Stimulated activated CD8-positive, alpha-beta memory T cell treated with anti-CD3 and anti-CD28 coated beads, Interleukin-12 subunit alpha, Interleukin-12 subunit beta, amount 100 ng/mL, for 4 hours (primary cell): Measurements from ENCODE around the gene FASLG.
"Not testable (repeated sequence)": the region's sequence is repeated elsewhere in the genome, so short reads cannot be mapped to it uniquely, and the experiment has no call there.

Experiments used
- DNase-seq: peaks from one replicate; pipeline ENCODE4 v3.0.0-alpha.2; 2020; ENCODE audit warnings: low read depth

FASLG gene, protein sequence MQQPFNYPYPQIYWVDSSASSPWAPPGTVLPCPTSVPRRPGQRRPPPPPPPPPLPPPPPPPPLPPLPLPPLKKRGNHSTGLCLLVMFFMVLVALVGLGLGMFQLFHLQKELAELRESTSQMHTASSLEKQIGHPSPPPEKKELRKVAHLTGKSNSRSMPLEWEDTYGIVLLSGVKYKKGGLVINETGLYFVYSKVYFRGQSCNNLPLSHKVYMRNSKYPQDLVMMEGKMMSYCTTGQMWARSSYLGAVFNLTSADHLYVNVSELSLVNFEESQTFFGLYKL

GRCh38 chr1:172658871-172659453, at the start of gene FASLG:
Gene FASLG, plus strand, starts transcription at chr1:172659103. Its CDS starts 99 bp downstream, at chr1:172659202.
- peak; percentile 46 for DNase-seq

GRCh38 chr1:172609528-172609927, 49.4 kb upstream of the FASLG start:
- no peak for DNase-seq

DNA sequence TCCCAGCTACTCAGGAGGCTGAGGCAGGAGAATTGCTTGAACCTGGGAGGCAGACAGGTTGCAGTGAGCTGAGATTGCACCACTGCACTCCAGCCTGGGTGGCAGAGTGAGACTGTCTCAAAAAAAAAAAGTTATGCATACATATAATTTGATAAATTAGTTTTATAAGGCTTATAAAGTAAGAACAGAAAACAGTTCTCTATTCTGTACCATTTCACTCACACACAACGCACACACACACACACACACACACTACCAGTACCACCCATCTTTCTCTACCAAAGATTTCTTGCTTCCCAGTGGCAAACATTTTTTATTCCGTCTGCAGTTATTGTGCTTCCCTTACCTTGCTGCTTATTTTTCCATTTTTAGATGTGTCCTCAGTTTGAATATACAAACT, 46.4 kb upstream of the FASLG start:
- no peak for DNase-seq

DNA sequence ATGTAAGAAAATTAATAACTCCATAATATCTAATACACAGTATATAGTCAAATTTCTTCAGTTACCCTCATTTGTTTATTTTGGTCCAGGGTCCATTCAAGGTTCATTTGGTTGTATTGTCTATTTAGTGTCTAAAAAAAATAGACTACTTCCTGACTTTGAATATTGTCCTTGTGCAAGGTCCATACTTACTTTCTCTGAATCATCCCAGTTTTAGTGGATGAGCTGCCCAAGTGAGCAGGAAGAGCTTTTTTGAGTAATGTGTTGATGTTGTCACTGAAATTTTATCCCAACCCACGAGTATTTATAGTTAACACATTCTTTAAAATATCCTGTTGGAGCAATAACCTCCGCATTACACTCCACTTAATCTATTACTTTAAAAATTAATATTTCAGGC, 45.6 kb upstream of the FASLG start:
- DNase-seq, result no peak

- no peak for DNase-seq
These were observed 42.7 kb upstream of the FASLG start for GRCh38 chr1:172616195-172616594.

DNA sequence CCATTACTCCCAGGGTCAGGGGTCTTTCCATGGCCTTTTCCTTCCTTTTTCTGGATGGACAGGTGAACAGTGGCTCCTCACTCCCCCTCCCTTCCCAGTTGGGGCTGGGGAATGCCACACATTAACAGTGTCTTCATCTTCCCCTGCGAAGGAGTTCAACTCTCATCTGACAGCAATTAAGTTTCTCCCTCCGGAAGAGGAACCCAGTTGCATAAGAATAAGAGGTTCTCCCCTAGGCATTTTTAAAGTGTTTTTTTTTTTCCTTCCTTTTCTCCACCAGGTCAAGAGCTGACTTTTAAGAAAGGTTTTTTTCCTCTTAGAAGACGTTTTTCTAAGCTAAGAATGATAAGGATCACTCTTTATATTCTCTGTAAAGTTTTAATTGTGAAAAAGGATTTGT, 42.3 kb upstream of the FASLG start:
- no peak for DNase-seq

DNA sequence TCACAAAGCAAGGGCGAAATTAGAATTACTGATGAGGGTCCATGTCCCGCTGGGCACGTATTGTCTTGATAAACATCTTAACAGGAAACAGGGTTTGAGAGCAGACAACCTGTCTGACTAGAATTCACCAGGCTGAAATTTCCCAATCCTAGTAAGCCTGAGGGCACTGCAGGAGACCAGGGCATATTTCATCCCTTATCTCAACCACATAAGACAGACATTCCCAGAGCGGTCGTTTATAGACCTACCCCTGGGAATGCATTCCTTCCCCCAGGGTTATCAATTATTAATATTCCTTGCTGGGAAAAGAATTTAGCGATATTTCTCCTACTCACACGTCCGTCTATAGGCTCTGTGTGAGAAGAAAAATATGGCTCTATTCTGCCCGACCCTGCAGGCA, 38.3 kb upstream of the FASLG start:
- not testable (repeated sequence) for DNase-seq

DNA sequence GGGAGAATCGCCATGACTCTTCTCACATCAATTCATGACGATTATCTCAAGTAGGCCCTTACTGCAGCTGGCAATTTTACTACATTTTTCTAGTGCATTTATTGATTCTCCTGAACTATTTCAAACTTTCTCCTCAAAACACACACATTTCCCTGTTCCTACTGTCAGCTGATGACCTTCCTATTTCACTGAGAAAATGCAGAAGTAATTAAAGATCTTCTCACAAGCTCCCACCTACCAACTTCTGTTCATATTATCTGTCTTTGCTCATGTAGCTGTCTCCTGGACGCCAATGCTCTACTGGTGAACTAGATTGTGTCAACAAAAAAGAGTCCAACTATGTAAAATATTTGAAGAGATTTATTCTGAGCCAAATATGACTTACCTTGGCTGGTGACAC, 36.4 kb upstream of the FASLG start:
- DNase-seq, result no peak

GRCh38 chr1:172623748-172624147, 35.2 kb upstream of the FASLG start:
- DNase-seq, result no peak

- no peak for DNase-seq
These were observed 32.1 kb upstream of the FASLG start for GRCh38 chr1:172626845-172627244.

- DNase-seq, result no peak
These were observed 31.2 kb upstream of the FASLG start for GRCh38 chr1:172627702-172628101.

DNA sequence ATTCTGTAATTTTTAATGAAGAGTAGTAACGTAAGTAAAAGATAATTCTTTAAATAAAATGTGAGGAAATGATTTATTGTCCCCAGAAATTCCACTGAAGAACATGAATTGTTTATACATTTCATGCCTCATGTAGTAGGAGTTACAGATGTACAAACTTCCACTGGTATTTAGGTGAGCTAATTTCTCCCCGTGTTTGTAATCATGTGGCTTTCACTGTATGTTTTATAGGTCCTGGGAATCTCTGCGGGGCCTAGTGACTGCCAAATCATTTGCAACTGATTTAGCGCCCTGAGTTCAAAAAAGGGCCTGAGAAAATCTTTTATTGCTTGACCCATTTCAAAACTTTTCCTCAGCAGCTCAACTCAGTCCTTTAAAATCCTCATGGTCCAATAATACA, 30.5 kb upstream of the FASLG start:
- no peak for DNase-seq

DNA sequence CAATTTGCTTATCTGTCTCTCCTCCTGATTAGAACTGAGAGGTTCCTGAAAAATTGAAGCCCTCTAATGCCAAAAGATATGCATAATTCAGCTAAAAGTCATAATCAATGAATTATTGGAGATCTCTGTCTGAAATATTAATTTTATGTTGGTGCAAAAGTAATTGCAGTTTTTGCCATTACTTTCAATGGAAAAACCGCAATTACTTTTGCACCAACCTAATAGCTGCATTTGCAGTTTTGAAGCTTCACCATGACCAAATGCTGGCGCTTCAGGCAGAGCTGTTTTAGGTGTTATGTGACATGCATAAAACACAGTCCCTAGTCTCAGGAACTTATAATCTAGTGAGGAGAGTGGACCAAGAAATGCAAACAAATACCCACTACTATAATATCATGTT, 29.7 kb upstream of the FASLG start:
- no peak for DNase-seq

- DNase-seq, result no peak
These were observed 29.3 kb upstream of the FASLG start for GRCh38 chr1:172629638-172630037.

DNA sequence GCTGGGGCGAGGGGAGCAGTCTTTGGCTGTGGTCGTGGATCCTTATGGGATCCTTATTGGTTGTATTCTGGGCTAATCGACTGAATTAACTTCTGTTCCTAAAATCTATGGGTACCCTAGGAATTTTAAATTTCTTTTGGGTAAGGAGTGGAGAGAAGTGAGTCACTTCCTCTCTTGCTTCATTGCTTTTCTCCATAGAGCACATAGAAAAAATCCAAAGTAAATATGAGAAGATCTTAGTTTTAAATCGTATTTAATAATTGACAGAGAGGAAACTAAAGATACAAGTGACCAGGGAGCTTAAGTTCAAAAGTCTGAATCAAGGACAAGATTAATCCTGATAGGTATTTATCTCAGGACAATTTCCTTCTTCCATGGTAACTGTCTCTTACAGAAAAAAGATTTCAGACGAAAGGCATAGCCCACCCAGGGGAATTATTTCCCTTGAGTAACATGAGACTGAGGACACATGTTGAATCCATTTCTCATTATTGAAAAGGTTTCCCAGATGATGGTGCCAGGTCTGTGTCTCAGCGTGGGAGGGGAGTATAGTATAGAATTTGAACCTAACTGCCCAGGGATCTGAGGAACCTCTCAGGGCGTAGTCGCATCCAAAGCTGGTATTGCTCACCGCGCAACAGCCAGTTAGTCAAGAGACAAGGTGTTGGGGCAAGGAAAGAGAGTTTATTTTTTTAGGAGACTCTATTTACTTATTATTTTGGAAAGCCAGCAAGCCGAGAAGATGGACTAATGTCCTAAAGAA, 28.7 kb upstream of the FASLG start:
- DNase-seq, result no peak

DNA sequence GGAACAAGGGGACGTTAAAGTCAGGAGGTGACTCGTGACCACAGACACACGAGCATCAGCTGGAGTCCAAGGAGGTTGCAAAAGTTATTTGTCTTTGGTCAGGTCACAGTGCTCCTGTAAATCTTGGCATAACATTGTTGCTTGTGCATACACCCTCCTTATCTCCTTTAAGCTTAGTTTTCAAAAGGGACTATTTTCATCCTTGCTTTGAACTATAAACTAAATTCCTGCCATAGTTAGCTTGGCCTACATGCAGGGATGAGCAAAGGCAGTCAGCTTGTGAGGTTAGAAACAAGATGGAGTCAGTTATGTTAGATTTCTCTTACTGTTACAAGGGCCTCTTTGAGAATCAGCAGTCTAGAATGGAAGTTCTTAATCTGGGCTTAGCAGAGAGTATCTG, 28.0 kb upstream of the FASLG start:
- no peak for DNase-seq

- no peak for DNase-seq
These were observed 21.4 kb upstream of the FASLG start for GRCh38 chr1:172637522-172637921.

DNA sequence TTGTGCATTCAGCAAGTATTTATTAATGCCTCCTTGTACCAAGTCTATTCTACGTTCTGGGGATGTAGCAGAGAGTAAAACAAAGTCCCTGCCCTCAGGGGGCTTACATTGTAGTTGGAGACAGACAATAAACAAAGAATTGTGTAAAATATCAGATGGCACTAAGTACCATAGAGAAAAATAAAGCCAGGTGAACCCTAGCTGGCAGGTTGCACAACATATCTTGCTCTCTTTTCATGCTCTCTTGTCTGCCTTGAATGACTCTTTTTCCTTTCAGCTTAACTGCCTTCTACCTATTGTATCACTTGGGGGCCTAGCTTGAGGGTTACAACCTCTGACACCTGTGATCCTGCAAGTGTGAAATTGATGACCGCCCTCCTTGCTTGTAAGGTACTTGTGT, 20.7 kb upstream of the FASLG start:
- DNase-seq, result no peak

DNA sequence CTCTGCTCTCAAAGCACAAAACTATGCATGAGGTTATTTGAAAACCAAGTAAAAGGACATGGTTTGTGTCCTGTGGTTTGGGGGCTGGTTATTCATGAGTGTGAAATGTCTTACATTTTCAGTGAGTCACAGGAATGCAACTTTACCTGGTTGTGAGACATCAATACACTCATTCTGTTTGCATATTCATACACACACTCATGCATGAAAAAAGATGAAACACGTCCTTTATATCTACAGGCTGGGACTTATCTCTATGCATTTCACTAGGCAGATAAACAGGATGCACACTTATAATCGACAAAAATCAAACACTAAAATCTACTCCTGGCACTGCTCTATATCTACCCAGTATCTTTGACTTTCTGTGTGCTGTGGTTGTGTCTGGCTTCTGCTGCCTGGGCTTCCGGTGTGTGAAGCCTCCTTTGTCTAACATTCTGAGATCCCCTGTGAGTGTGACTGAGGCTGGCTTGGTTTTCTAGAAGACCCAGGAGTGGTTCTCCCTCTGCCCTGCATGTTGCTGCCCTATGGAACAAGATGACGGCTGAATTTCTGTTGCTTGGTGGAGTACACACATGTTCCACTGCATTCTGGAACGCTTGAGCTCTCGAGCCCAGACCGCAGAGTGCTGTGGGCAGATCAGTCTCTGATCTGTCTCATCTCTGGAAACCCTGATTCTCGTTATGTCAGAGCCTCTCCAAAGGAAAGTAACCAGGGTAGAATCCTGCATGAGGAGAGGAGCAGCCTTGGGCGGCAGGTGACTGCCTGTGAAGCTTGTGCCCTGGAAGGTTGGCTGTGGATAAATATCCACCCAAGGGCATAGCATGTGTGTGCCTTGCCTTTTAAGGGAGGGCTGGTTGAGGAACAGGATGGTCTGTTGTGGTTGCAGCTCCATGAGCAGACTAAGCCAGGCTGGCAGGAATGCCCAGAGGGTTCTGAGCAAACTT, 19.7 kb upstream of the FASLG start:
- peak; percentile 62 for DNase-seq

GRCh38 chr1:172640111-172640510, 18.8 kb upstream of the FASLG start:
- DNase-seq, result no peak

GRCh38 chr1:172641492-172641891, 17.4 kb upstream of the FASLG start:
- DNase-seq, result no peak

DNA sequence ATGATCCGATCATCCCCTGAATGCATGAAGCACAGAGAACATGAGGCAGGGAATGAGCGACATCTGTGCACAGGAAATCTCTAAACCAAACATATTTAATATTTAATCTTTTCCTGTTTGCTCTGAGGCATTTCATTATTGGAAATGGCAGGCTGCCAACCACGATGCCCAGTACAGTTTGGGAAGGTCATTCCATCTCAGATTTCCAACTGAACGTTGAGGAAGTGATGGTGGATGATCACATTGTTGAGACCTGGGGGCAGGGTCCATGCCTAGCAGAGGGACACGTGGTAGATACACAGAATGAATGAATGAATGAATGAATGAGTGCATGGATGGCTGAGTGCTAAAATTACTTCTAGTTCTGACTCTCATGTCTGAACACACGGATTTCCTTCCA, 15.9 kb upstream of the FASLG start:
- no peak for DNase-seq
